A549 (cell line): ENCODE measurements around the gene GALNT3. TPM values are rescaled to one million over a fixed set of nuclear protein-coding genes. Genes with fewer than 3 reads are reported as not detected.

ENCODE experiments used
- ATAC-seq, 2 experiments: fragments of 200-7000 bp in 1 of 2; fragments of >200 bp in 1 of 2; cut with Nextera tagmentation in 1 of 2; cut with Tn5 transposase in 1 of 2; 3 replicates each; pipeline versions ENCODE4 v1.8.0 to v1.9.1; 2018 to 2020; ENCODE audit warnings: mild to moderate bottlenecking in 1 of 2, moderate library complexity in 1 of 2
- CTCF ChIA-PET: fragments of 300-600 bp; sonication (Branson Sonifier 250); formaldehyde crosslinking; extraction: SDS; loops from one replicate; lab custom pipeline; 2021; ENCODE audit warnings: antibody characterized with exemption, inconsistent platforms; lab: Yijun Ruan, JAX
- POLR2A ChIA-PET: fragments of 350-600 bp; formaldehyde crosslinking; extraction: SDS; loops from one replicate; lab custom pipeline; 2021; ENCODE audit warnings: antibody characterized with exemption, inconsistent platforms; lab: Yijun Ruan, JAX
- DNase-seq, 2 experiments: peaks; one replicate each; pipeline versions ENCODE4 v3.0.0 to v3.0.0-alpha.2; 2011 to 2016; ENCODE audit warnings: low read depth in 1 of 2, low spot score in 1 of 2
- FAIRE-seq: peaks from 2 replicates; lab custom pipeline; 2011; peaks lifted over from hg19 to GRCh38; lab: Jason Lieb, UNC
- H3K27ac ChIP-seq, 2 experiments: fragments of >200 bp; sonication (Bioruptor Twin); formaldehyde crosslinking; 3 replicates each; pipeline ENCODE4 v1.5.1; 2016 to 2017
- H3K4me1 ChIP-seq: fragments of >200 bp; sonication (Bioruptor Twin); formaldehyde crosslinking; 3 replicates; pipeline ENCODE4 v1.6.1; 2016
- H3K4me2 ChIP-seq: fragments of >200 bp; sonication (Bioruptor Twin); formaldehyde crosslinking; 3 replicates; pipeline ENCODE4 v1.6.1; 2016
- H3K4me3 ChIP-seq: fragments of >200 bp; sonication (Bioruptor Twin); formaldehyde crosslinking; 3 replicates; pipeline ENCODE4 v1.5.1; 2016
- H3K9me3 ChIP-seq: fragments of >200 bp; sonication (Bioruptor Twin); formaldehyde crosslinking; 3 replicates; pipeline ENCODE4 v1.6.1; 2016
- BHLHE40 ChIP-seq: IDR thresholded peaks from 2 replicates; pipeline ENCODE4 v1.6.1; 2012; ENCODE audit warnings: low read depth, low read length, inconsistent platforms
- CBX8 ChIP-seq: fragments of 200-600 bp; sonication (generic); IDR thresholded peaks from 2 replicates; pipeline ENCODE4 v1.6.1; 2016
- CHD4 ChIP-seq: fragments of 200-600 bp; sonication (generic); IDR thresholded peaks from 2 replicates; pipeline ENCODE4 v1.6.1; 2016; ENCODE audit warnings: antibody characterized with exemption, mild to moderate bottlenecking, borderline replicate concordance
- E2F6 ChIP-seq: IDR thresholded peaks from 2 replicates; pipeline ENCODE4 v1.6.1; 2012; ENCODE audit warnings: low read depth, borderline replicate concordance
- ELK1 ChIP-seq: fragments of 150-350 bp; IDR thresholded peaks from 2 replicates; pipeline ENCODE4 v1.6.1; 2014; ENCODE audit warnings: low read depth, mild to moderate bottlenecking, low read length
- FOXS1 ChIP-seq: fragments of 250-450 bp; sonication (Bioruptor Pico); IDR thresholded peaks from 2 replicates; pipeline ENCODE4 v1.5.0; 2020; ENCODE audit warnings: mild to moderate bottlenecking, moderate library complexity
- GATA3 ChIP-seq: IDR thresholded peaks from 2 replicates; pipeline ENCODE4 v1.6.1; 2012; ENCODE audit warnings: borderline replicate concordance
- HOXB13 ChIP-seq: fragments of 250-450 bp; sonication (Bioruptor Pico); IDR thresholded peaks from 2 replicates; pipeline ENCODE4 v1.5.0; 2020; ENCODE audit warnings: low read depth, mild to moderate bottlenecking, moderate library complexity
- HOXB5 ChIP-seq: fragments of 250-450 bp; sonication (Bioruptor Pico); IDR thresholded peaks from 2 replicates; pipeline ENCODE4 v1.5.0; 2020; ENCODE audit warnings: mild to moderate bottlenecking, moderate library complexity
- JUN ChIP-seq, 2 experiments: fragments of >200 bp; sonication (Bioruptor Twin); formaldehyde crosslinking; IDR thresholded peaks; 2 replicates in 1 of 2; 3 replicates in 1 of 2; pipeline ENCODE4 v1.6.1; 2016 to 2017
- KDM1A ChIP-seq: fragments of 200-600 bp; sonication (generic); IDR thresholded peaks from 2 replicates; pipeline ENCODE4 v1.6.1; 2016; ENCODE audit warnings: low read depth, mild to moderate bottlenecking
- MYC ChIP-seq: IDR thresholded peaks from 2 replicates; pipeline ENCODE4 v1.6.1; 2012; ENCODE audit warnings: mild to moderate bottlenecking, inconsistent platforms, low read length, improper control_type of control experiment, borderline replicate concordance
- NFE2L2 ChIP-seq: fragments of 150-350 bp; conservative IDR thresholded peaks from 2 replicates; pipeline ENCODE4 v1.6.1; 2014; ENCODE audit warnings: low read length
- NR3C1 ChIP-seq: fragments of >200 bp; sonication (Bioruptor Twin); formaldehyde crosslinking; IDR thresholded peaks from 3 replicates; pipeline ENCODE4 v1.6.1; 2017
- PHF8 ChIP-seq: fragments of 200-600 bp; sonication (generic); IDR thresholded peaks from 2 replicates; pipeline ENCODE4 v1.6.1; 2016; ENCODE audit warnings: low read depth, mild to moderate bottlenecking, antibody characterized with exemption, moderate library complexity, borderline replicate concordance
- POLR2A ChIP-seq: IDR thresholded peaks from 2 replicates; pipeline ENCODE4 v1.6.1; 2012; ENCODE audit warnings: mild to moderate bottlenecking, low read length
- RAD21 ChIP-seq, 2 experiments: fragments of >200 bp in 1 of 2; sonication (Bioruptor Twin) in 1 of 2; formaldehyde crosslinking in 1 of 2; IDR thresholded peaks in 1 of 2; conservative IDR thresholded peaks in 1 of 2; 2 replicates in 1 of 2; 3 replicates in 1 of 2; pipeline ENCODE4 v1.6.1; 2012 to 2018; ENCODE audit warnings: inconsistent platforms in 1 of 2
- SREBF2 ChIP-seq: fragments of 450-650 bp; IDR thresholded peaks from 2 replicates; pipeline ENCODE4 v1.6.1; 2014; ENCODE audit warnings: mild to moderate bottlenecking, moderate library complexity
- TFCP2L1 ChIP-seq: fragments of 250-450 bp; sonication (Bioruptor Pico); IDR thresholded peaks from 2 replicates; pipeline ENCODE4 v1.5.0; 2021; ENCODE audit warnings: mild to moderate bottlenecking
- TP53 ChIP-seq: fragments of 250-450 bp; sonication (Bioruptor Pico); IDR thresholded peaks from 2 replicates; pipeline ENCODE4 v1.5.0; 2021; ENCODE audit warnings: mild to moderate bottlenecking, moderate library complexity
- ZC3H11A ChIP-seq: fragments of 450-650 bp; IDR thresholded peaks from 2 replicates; pipeline ENCODE4 v1.6.1; 2014; ENCODE audit warnings: antibody characterized with exemption, mild to moderate bottlenecking
- ZFP36 ChIP-seq: fragments of 450-650 bp; IDR thresholded peaks from 2 replicates; pipeline ENCODE4 v1.6.1; 2014; ENCODE audit warnings: borderline replicate concordance; ENCODE audit not compliant: partially characterized antibody
- ZNF302 ChIP-seq: fragments of 250-450 bp; sonication (Bioruptor Pico); IDR thresholded peaks from 2 replicates; pipeline ENCODE4 v1.9.0; 2021; ENCODE audit warnings: inconsistent platforms, mild to moderate bottlenecking, moderate library complexity
- WGBS: methylation state at CpG from one replicate; pipeline ENCODE4 v1.1.6; 2017; ENCODE audit errors: missing lambda C conversion rate; 5-methylcytosine and 5-hydroxymethylcytosine counted together
- polyA plus RNA-seq, 4 experiments: library from polyadenylated mRNA; depleted of rRNA in 3 of 4; stranded (reverse); fragments of >200 nt; fragmentation: RNase III in 1 of 4; extraction: RNeasy Plus Mini Kit Qiagen cat#74134 plus additional on column Dnase treatment in 1 of 4; gene quantifications; 2 replicates in 3 of 4; 3 replicates in 1 of 4; pipeline ENCODE4 v1.2.3, GENCODE V29; 2011 to 2017
- TF ChIP-seq, protein P1 (sequence below): IDR thresholded peaks from 2 replicates; pipeline ENCODE4 v1.6.1; 2012
- TF ChIP-seq, protein P2 (sequence below): fragments of 250-450 bp; sonication (Bioruptor Pico); IDR thresholded peaks from 2 replicates; pipeline ENCODE4 v1.5.0; 2020; ENCODE audit warnings: low read depth, mild to moderate bottlenecking, moderate library complexity

GALNT3 gene
- polyA plus RNA-seq, 2 of the 4 experiments (the other 2 are of a cell fraction) = 0.05 to 0.10 TPM

DNA sequence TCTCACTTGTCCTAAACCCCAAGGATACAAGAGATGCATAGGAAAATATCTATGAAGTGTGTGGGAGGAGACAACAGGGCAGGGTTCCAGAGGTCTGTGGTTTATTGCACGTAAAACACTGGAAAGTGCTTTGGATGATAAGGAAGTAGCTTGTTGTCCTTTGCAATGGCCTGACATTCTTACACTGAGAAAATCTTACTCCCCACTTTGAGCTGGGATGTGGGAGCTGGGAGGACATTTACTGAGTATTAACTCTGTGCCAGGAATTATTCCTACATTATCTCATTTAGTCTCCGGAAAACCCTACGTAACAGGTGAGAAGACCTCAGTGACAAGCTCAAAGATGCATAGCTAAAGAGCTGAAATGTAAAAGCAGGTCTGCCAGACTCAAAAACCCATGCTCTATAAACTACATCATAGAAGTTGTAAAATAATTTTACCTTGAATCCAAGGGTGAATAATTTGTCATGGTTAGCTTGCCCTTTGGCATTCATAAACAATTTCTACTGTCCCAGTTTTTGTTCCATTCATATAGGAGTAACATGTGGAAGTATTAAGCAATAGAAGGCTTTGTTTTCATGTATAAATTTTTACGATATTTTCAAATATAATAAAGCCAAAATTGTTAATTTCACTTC lies 9.2 kb upstream of the GALNT3 start:
- no peak for DNase-seq
- Histone ChIP-seq H3K27ac (no peak overlapping the region), H3K9me3 (no peaks in the 10 kb centered on the region), H3K4me2 (no peak overlapping the region), H3K4me3 (no peak overlapping the region), H3K4me1 (no peaks in the 10 kb centered on the region)
- no peak for ATAC-seq
- ChIA-PET CTCF (interaction anchor here (0.6 kb wide), 1 partner anchor 24 kb away, joined by 3 read pairs; no protein-coding TSS in a partner anchor), POLR2A (no interaction called here)
- TF ChIP-seq, protein P1, sequence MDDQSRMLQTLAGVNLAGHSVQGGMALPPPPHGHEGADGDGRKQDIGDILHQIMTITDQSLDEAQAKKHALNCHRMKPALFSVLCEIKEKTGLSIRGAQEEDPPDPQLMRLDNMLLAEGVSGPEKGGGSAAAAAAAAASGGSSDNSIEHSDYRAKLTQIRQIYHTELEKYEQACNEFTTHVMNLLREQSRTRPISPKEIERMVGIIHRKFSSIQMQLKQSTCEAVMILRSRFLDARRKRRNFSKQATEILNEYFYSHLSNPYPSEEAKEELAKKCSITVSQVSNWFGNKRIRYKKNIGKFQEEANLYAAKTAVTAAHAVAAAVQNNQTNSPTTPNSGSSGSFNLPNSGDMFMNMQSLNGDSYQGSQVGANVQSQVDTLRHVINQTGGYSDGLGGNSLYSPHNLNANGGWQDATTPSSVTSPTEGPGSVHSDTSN = no peak
- WGBS = 58% methylated on average over 4 of the region's 4 CpGs
- no peak for FAIRE-seq

GRCh38 chr2:165801176-165801575 lies 7.1 kb upstream of the GALNT3 start:
- no peak overlapping the region for H3K4me3 ChIP-seq
- no peaks in the 10 kb centered on the region for H3K9me3 ChIP-seq
- H3K27ac ChIP-seq = no peak overlapping the region
- H3K4me2 ChIP-seq = no peak overlapping the region
- POLR2A ChIA-PET = no interaction called here
- DNase-seq (no peak), FAIRE-seq (no peak), ATAC-seq (no peak)
- CTCF ChIA-PET = no interaction called here
- no peaks in the 10 kb centered on the region for H3K4me1 ChIP-seq
- no peak for TF ChIP-seq E2F6
- TF ChIP-seq HOXB13 (CRISPR knock-in tag) = no peak
- no peak for TF ChIP-seq ZFP36
- TF ChIP-seq, protein P2, sequence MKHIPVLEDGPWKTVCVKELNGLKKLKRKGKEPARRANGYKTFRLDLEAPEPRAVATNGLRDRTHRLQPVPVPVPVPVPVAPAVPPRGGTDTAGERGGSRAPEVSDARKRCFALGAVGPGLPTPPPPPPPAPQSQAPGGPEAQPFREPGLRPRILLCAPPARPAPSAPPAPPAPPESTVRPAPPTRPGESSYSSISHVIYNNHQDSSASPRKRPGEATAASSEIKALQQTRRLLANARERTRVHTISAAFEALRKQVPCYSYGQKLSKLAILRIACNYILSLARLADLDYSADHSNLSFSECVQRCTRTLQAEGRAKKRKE (CRISPR knock-in tag) = no peak
- no peak for TF ChIP-seq ELK1
- no peak for TF ChIP-seq MYC
- 29% methylated on average over 3 of the region's 3 CpGs for WGBS

- POLR2A ChIA-PET = no interaction called here
- Histone ChIP-seq H3K4me2 (no peak overlapping the region), H3K27ac (no peak overlapping the region), H3K4me1 (peaks cover 13% of the 10 kb centered on the region; the same call in 2 of the 3 replicates), H3K4me3 (no peak overlapping the region), H3K9me3 (no peaks in the 10 kb centered on the region)
- CTCF ChIA-PET = interaction anchor here (0.7 kb wide), 1 partner anchor 15 kb away, joined by 3 read pairs; no protein-coding TSS in a partner anchor
- no peak for ATAC-seq
- no peak for FAIRE-seq
- TF ChIP-seq PHF8 = no peak
- TF ChIP-seq ZC3H11A = no peak
- no peak for TF ChIP-seq MYC
- TF ChIP-seq JUN (IDR thresholded peaks at IDR 0.05) = no peak
- TF ChIP-seq ZNF302 = no peak
- no peak for TF ChIP-seq KDM1A
- TF ChIP-seq FOXS1 (CRISPR knock-in tag) = no peak
- TF ChIP-seq TFCP2L1 (CRISPR knock-in tag) = no peak
- TF ChIP-seq TP53 = no peak
- TF ChIP-seq SREBF2 = no peak
- no peak for TF ChIP-seq BHLHE40
- no peak for TF ChIP-seq HOXB5 (CRISPR knock-in tag)
- no peak for TF ChIP-seq POLR2A
- no peak for TF ChIP-seq NR3C1
- TF ChIP-seq HOXB13 (CRISPR knock-in tag) = no peak
- no peak for TF ChIP-seq RAD21 (conservative IDR thresholded peaks at IDR 0.05 in 1 of 2, IDR thresholded peaks at IDR 0.05 in 1 of 2)
- no peak for TF ChIP-seq CHD4
- no peak for TF ChIP-seq CBX8
- TF ChIP-seq GATA3 = no peak
- no peak for TF ChIP-seq NFE2L2
- WGBS = 25% methylated on average over 3 of the region's 3 CpGs
- no peak for DNase-seq
Measured at GRCh38 chr2:165796819-165797530, 2.9 kb upstream of the GALNT3 start.
